HG02588 (cell line): ENCODE measurements around the gene DUOX1.

ENCODE experiments used
- ATAC-seq: cut with Tn5 transposase; IDR thresholded peaks from one replicate; pipeline ENCODE4 v1.9.1; 2021; ENCODE audit warnings: mild to moderate bottlenecking, moderate library complexity; ENCODE audit not compliant: unreplicated experiment

Gene DUOX1

DNA sequence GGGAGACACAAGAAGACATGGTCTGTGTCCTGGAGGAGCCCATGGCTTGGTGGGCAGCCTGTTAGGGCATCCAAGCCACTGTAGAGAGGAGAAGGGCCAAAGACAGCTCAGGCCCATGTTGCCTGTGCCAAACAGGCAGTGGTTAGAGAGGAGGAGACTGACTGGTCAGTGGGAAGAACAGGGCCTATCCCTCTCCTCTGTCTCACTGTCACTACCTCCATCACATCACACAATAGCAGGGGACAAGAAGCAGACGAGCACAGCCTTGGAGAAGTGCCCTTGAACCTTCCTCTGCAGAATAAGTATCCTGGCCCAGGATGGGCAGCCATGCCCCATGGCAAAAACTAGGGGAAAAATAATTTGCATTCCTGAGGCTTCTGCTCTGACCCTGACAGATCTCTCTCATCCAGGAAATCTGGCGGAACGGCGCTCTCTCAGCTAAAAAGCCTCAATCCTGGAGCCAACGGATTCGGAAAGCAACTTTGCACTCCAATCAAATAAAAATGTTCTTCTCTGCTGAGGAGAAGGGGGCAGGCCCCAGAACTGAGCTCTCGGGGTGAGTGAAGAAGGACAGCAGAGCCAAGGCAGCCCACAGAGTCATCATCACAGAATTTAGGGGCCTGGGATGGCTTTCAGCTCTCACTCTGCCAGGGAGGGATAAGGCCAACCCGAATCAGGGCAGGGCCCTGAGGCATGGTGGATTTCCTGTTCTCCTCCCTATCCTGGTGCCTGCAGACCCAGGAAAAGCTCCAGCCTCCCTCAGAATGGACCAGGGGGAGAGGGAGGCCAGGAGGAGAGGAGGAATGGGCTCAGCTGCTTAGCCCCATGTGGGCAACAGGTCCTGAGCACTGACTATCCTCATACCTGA is 56.3 kb downstream of the DUOX1 start:
- no peak for ATAC-seq

GRCh38 chr15:45186771-45187577 is 57.2 kb downstream of the DUOX1 start:
- no peak for ATAC-seq

DNA sequence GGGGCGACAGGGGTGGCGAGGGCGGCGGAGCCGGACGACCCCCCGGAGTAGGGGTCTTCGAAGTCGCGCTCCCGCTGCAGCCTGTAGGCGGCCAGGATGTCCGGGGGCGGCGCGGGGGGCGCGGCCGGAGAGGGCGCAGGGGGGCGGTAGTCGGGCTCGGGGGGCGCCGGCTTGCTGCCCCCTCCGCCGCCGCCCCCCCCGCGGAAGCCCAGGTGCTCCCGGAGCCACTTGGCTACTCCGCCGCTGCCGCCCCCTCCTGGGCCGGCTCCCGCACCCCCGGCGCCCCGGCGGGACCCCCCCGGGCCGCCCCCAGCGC is 57.7 kb downstream of the DUOX1 start:
- ATAC-seq, result no peak

DNA sequence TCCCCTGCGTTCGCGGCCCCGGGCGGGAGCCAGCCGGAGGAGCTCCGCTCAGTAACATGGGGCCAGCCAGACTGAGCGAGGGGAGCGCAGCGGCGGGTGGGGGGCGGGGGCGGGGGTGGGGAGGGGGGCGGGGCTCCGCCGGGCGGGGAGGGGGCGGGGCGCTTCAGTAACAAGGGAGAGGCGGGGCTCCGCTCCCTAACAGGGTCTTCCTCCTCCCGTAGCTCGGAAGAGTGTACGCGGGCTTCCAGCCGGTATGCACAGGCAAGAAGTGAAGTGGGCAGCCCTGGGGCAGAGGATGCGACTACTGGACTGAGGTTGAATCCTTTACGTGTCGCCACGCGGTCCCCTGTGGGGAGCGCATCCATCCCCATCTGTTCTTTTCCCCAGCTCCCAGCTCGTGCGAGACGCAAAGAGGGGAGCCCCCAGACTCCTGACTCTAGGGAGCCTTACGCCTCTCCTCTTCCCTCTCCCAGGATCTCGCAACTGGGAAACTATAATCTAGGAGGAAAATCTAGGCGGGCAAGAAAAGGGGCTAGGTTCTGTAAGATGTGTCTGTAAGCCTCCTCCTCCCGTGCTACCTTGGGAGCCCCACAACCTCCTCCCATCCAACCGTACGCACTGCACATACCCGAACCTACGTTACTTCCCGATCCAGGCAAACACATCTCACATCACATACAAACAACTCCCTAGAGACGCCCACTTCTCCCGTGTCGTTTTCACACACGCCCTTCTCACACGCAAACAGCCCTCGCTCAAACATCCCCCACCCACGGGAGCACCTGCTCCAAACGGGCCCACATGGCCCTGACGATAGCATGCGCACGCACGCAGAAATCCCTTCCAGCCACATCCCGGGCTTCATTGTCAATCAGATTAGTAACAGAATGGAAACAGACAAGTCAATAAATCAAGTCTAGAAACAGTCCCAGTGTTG is 58.4 kb downstream of the DUOX1 start, which contains the start of gene SHF:
SHF (minus strand) TSS at position 73 of the 937 bp plus-strand sequence; CDS start at position 58, 15 bp downstream.
- peak; percentile 37 for ATAC-seq

DNA sequence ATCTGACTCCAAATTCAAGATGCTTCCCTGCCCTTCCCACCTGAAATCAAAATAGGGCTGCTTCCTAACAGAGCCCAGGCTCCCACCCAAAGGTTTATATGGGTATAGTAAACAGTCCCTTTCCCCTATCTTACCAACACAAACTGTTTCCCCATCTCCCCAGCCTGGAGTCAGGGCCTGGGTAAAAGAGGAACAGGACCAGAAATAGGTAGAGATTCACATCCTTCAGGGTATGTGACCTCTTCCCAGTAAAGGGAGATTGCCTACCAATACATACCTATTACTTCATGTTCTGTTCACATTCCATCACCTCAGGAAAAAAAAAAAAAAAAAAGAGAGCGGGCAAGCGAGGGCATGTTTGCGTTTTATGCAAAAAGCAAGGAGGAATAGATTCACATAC is 67.7 kb downstream of the DUOX1 start:
- no peak for ATAC-seq

DNA sequence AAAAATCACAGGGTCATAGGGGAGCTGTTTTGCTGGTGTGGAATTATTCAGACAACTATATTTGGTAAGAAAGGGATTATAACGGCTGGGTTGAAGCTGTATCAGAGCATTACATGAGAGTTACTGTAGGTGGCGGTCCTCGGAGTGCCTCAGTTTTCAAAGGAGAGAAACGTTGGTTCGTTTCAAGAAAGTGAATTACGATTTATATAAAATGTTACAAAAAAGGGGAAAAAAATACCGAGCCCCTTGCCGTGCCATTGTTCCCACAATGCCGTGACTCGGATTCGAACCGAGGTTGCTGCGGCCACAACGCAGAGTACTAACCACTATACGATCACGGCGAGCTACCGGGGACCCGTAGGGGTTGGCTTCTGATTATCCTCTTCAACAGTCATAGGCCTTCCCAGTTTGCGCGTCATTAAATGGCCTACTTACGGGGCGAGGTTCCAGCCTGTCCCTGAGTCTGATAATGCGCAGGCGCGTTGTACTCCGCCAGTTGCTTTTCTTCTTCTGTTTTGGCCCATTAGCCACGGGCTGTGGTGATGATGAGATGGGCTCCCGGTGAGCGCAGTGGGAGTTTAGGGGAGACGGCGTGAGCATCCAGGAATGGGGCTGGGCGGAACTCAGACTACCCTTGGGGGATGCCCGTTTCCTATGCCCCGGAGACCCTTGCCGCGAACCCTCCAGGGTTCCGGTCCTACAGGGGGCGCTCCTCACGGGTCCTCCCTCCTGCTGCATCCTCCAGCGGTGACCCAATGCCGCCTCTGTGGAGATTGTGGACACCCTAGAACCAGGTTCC is 68.7 kb downstream of the DUOX1 start:
- peak; percentile 48 for ATAC-seq

- peak; percentile 20 for ATAC-seq
These were observed 69.5 kb downstream of the DUOX1 start for GRCh38 chr15:45199136-45199810.

GRCh38 chr15:45200001-45200798 is 70.4 kb downstream of the DUOX1 start:
- peak; percentile 33 for ATAC-seq

DNA sequence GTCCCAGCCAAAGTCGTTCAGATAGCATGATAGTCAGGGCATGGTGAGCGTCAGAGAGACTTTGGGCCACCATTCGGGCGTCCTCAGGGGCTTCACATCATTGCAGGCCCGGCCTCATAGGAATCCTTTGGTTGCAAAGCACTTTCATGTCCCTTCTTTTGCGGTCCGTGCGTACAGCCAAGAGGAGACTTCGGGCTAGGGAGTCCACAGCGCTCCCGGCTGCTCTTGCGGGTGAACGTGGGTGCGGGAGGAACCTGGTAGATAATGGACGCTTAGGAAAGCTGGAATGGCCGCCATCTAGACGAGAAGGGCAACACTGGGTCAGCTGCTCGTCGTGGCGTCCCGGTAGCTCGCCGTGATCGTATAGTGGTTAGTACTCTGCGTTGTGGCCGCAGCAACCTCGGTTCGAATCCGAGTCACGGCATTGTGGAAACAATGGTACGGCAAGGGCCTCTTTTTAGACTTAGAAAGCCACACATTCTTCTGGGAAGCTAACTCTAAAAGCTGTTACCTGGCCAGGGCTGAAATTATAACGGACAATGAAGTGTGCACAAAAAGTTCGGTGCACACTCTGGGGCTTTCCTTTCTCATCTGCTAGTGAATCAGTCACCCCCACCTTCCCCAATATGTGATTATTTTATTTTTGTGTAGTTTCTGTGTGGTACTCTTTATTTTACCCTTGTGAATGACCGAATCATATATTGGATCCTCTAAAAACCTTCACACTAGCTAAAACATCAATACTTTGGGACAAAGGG is 71.2 kb downstream of the DUOX1 start:
- ATAC-seq, result peak; percentile 10

DNA sequence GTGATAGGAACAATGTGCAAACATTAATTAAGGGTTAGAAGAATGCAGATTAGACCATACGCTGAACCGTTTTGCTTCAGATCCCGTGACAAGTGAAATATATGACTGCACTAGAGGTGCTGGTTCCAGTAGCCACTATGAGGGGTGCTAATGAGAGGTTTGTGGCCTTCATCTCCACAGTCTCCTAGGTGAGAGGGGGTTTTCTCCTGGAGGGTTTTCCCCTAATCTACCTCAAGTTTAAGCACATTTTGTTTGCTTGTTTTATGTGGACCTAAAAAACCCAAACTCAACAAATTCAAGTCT is 71.7 kb downstream of the DUOX1 start:
- ATAC-seq, result no peak

- ATAC-seq, result no peak
These were observed 72.1 kb downstream of the DUOX1 start for GRCh38 chr15:45201869-45202268.

- no peak for ATAC-seq
These were observed 73.4 kb downstream of the DUOX1 start for GRCh38 chr15:45203182-45203581.

DNA sequence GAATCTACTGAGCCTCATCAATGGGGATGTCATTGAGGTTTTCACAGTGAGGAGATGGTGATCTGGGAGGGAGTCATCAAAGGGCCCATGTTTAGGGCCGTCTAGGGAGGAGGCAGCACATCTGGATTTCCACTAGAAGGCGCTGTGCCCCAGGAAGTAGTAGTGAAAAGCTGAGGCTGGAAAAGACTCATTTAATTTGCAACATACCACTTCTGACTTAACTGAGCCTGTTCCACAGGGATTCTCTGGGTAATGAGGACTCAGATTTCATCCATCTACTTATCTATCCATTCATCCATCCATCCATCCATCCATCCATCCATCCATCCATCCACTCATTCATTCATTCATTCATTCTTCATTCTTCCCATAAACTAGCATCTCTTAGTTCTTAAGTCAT is 75.4 kb downstream of the DUOX1 start:
- no peak for ATAC-seq

DNA sequence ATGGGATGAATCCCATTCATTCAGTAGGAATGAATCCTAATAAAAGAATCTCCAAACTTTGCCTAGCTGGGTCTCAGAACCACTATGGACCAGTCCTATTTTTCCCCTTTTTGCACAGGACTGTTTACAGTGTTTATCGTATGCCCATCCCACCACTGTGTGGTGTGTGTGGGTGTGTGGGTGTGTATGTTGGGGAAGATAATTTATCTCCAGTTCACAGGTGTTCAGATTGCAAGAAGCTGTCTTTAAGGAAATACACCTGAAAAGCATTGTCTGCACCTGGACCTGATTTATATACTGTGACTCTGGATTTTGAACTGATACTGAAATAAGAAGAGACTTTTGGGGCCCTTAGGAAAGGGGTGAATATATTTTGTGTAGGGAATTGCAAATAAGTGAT is 82.7 kb downstream of the DUOX1 start:
- ATAC-seq, result no peak
